ENCODE measurements around the gene SMARCA4. TPM values are rescaled to one million over a fixed set of nuclear protein-coding genes. Genes with fewer than 3 reads are reported as not detected.
A peak's percentile ranks its signal among the peaks of the same experiment; 100 is the strongest.

Gene SMARCA4
- total and polyA plus RNA-seq, 2 experiments from 2014 or later: 177 to 336 TPM

DNA sequence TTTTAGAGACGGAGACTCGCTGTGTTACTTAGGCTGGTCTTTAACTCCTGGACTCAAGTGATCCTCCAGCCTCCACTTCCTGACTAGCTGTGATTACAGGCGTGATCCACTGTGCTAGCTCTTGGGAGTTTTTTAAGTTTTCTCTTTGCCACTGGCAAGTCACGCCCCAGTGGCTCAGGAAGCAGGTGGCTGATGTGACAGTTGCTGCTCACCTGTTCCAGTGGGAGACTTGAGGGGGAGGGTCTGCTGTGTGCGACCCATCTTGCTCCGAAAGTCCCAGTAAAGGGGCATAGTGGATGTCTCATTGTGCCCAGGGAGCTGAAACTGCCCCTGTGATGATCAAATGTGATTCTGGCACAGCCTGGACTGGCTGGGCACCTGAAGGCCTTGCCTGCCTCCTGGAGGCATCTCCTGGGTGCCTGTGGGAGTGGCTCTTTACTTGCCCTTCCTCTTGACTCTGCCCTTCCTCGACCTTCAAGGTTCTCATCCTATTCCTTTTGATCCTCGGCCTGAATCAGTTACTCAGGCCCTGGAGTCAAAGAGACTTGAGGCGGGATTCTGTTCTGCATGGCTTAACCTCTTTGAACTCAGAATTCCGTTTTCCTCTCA, 7.8 kb downstream of the SMARCA4 start:
- Histone ChIP-seq H3K27ac (ENCODE audit: low read depth) (peak overlapping the region; percentile 84), H3K4me3 (no peak overlapping the region), H3K4me1 (ENCODE audit: insufficient read depth) (peaks cover 15% of the 10 kb centered on the region; the same call in 1 of the 2 replicates), H3K79me2 (replicated peaks; ENCODE audit: insufficient read depth) (peaks cover 100% of the 10 kb centered on the region), H3F3A (replicated peaks; ENCODE audit: low read depth) (0 out of 2 replicates have a peak, but pooled peaks cover 4% of the 10 kb centered on the region), H3K27me3 (ENCODE audit: insufficient read depth) (no peaks in the 10 kb centered on the region), H3K4me2 (no peak overlapping the region), H3K9me2 (ENCODE audit: insufficient read depth) (no peaks in the 10 kb centered on the region), H2AFZ (no peak overlapping the region), H4K20me1 (replicated peaks; ENCODE audit: insufficient read depth) (peaks cover 48% of the 10 kb centered on the region), H3K36me3 (ENCODE audit: insufficient read depth) (no peaks in the 10 kb centered on the region; the same call in 1 of the 2 replicates)
- Mint-ChIP-seq H3K36me3 (ENCODE audit: low read depth) (peaks cover 36% of the 10 kb centered on the region), H3K4me1 (peaks cover 34% of the 10 kb centered on the region), H3K9me3 (peaks cover under 1% of the 10 kb centered on the region; the same call in 2 of the 3 replicates), H3K27ac (peak overlapping the region; percentile 44), H3K4me3 (no peak overlapping the region), H3K27me3 (ENCODE audit: insufficient read depth, low read depth, poor library complexity) (peaks cover 6% of the 10 kb centered on the region)
- ATAC-seq (peak; percentile 19; the same call in 1 of the 3 replicates), DNase-seq (ENCODE audit: low spot score) (no peak)
- no peak for TF ChIP-seq ZNF331 (CRISPR knock-in tag; IDR thresholded peaks at IDR 0.05; ENCODE audit: low read depth)
- no peak for TF ChIP-seq POLR2AphosphoS5 (IDR thresholded peaks at IDR 0.05; ENCODE audit: low read depth)
- no peak for TF ChIP-seq EZH2phosphoT487 (IDR thresholded peaks at IDR 0.05; ENCODE audit: unreplicated experiment)
- TF ChIP-seq NANOG (IDR thresholded peaks at IDR 0.05; ENCODE audit: borderline replicate concordance): no peak
- no peak for TF ChIP-seq STAT1 (IDR thresholded peaks at IDR 0.05; ENCODE audit: unreplicated experiment)
- no peak for TF ChIP-seq ZNF114 (CRISPR knock-in tag; IDR thresholded peaks at IDR 0.05)
- no peak for TF ChIP-seq JUNB (IDR thresholded peaks at IDR 0.05; ENCODE audit: unreplicated experiment)
- no peak for TF ChIP-seq CTCF (conservative IDR thresholded peaks at IDR 0.05; ENCODE audit: low read depth in 2 of 2)

- H3K9me3 Mint-ChIP-seq: peaks cover 7% of the 10 kb centered on the region
- H3K4me1 ChIP-seq (ENCODE audit: insufficient read depth): peaks cover 5% of the 10 kb centered on the region
- no peaks in the 10 kb centered on the region for H3K9me2 ChIP-seq (ENCODE audit: insufficient read depth)
- peaks cover 100% of the 10 kb centered on the region for H3K79me2 ChIP-seq (replicated peaks; ENCODE audit: insufficient read depth)
- H3K4me2 ChIP-seq: no peak overlapping the region
- H3K4me1 Mint-ChIP-seq: peaks cover 28% of the 10 kb centered on the region
- DNase-seq (ENCODE audit: low spot score): no peak
- H3K27ac Mint-ChIP-seq: no peak overlapping the region
- 0 out of 2 replicates have a peak, but pooled peaks cover 3% of the 10 kb centered on the region for H3F3A ChIP-seq (replicated peaks; ENCODE audit: low read depth)
- peaks cover 6% of the 10 kb centered on the region for H3K27me3 Mint-ChIP-seq (ENCODE audit: insufficient read depth, low read depth, poor library complexity)
- no peak overlapping the region for H2AFZ ChIP-seq
- H4K20me1 ChIP-seq (replicated peaks; ENCODE audit: insufficient read depth): peaks cover 46% of the 10 kb centered on the region
- H3K36me3 Mint-ChIP-seq (ENCODE audit: low read depth): peaks cover 23% of the 10 kb centered on the region
- no peak for ATAC-seq
- H3K36me3 ChIP-seq (ENCODE audit: insufficient read depth): no peaks in the 10 kb centered on the region
- no peak overlapping the region for H3K4me3 ChIP-seq
- no peak overlapping the region for H3K4me3 Mint-ChIP-seq
- H3K27me3 ChIP-seq (ENCODE audit: insufficient read depth): no peaks in the 10 kb centered on the region
- no peak overlapping the region for H3K27ac ChIP-seq (ENCODE audit: low read depth)
- TF ChIP-seq EZH2phosphoT487 (IDR thresholded peaks at IDR 0.05; ENCODE audit: unreplicated experiment) (no peak), POLR2AphosphoS5 (IDR thresholded peaks at IDR 0.05; ENCODE audit: low read depth) (no peak), NANOG (IDR thresholded peaks at IDR 0.05; ENCODE audit: borderline replicate concordance) (no peak), ZNF331 (CRISPR knock-in tag; IDR thresholded peaks at IDR 0.05; ENCODE audit: low read depth) (no peak), CTCF (conservative IDR thresholded peaks at IDR 0.05; ENCODE audit: low read depth in 2 of 2) (no peak)
- TF ChIP-seq, protein P1, sequence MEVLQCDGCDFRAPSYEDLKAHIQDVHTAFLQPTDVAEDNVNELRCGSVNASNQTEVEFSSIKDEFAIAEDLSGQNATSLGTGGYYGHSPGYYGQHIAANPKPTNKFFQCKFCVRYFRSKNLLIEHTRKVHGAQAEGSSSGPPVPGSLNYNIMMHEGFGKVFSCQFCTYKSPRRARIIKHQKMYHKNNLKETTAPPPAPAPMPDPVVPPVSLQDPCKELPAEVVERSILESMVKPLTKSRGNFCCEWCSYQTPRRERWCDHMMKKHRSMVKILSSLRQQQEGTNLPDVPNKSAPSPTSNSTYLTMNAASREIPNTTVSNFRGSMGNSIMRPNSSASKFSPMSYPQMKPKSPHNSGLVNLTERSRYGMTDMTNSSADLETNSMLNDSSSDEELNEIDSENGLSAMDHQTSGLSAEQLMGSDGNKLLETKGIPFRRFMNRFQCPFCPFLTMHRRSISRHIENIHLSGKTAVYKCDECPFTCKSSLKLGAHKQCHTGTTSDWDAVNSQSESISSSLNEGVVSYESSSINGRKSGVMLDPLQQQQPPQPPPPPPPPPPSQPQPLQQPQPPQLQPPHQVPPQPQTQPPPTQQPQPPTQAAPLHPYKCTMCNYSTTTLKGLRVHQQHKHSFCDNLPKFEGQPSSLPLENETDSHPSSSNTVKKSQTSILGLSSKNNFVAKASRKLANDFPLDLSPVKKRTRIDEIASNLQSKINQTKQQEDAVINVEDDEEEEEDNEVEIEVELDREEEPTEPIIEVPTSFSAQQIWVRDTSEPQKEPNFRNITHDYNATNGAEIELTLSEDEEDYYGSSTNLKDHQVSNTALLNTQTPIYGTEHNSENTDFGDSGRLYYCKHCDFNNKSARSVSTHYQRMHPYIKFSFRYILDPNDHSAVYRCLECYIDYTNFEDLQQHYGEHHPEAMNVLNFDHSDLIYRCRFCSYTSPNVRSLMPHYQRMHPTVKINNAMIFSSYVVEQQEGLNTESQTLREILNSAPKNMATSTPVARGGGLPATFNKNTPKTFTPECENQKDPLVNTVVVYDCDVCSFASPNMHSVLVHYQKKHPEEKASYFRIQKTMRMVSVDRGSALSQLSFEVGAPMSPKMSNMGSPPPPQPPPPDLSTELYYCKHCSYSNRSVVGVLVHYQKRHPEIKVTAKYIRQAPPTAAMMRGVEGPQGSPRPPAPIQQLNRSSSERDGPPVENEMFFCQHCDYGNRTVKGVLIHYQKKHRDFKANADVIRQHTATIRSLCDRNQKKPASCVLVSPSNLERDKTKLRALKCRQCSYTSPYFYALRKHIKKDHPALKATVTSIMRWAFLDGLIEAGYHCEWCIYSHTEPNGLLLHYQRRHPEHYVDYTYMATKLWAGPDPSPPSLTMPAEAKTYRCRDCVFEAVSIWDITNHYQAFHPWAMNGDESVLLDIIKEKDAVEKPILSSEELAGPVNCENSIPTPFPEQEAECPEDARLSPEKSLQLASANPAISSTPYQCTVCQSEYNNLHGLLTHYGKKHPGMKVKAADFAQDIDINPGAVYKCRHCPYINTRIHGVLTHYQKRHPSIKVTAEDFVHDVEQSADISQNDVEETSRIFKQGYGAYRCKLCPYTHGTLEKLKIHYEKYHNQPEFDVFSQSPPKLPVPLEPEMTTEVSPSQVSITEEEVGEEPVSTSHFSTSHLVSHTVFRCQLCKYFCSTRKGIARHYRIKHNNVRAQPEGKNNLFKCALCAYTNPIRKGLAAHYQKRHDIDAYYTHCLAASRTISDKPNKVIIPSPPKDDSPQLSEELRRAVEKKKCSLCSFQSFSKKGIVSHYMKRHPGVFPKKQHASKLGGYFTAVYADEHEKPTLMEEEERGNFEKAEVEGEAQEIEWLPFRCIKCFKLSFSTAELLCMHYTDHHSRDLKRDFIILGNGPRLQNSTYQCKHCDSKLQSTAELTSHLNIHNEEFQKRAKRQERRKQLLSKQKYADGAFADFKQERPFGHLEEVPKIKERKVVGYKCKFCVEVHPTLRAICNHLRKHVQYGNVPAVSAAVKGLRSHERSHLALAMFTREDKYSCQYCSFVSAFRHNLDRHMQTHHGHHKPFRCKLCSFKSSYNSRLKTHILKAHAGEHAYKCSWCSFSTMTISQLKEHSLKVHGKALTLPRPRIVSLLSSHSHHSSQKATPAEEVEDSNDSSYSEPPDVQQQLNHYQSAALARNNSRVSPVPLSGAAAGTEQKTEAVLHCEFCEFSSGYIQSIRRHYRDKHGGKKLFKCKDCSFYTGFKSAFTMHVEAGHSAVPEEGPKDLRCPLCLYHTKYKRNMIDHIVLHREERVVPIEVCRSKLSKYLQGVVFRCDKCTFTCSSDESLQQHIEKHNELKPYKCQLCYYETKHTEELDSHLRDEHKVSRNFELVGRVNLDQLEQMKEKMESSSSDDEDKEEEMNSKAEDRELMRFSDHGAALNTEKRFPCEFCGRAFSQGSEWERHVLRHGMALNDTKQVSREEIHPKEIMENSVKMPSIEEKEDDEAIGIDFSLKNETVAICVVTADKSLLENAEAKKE (CRISPR knock-in tag; IDR thresholded peaks at IDR 0.05): no peak
Observed at GRCh38 chr19:10971107-10971726, 10.4 kb downstream of the SMARCA4 start.

All from GM23338 (cell line).